ENCODE results near the gene RALA. TPM values are rescaled to one million over a fixed set of nuclear protein-coding genes. Genes with fewer than 3 reads are reported as not detected.

The RALA gene
- total and polyA plus RNA-seq, 10 of the 15 experiments (the other 5 are each of a cell fraction or from before 2014, with no cell fraction given), result 7.5 to 53.3 (median 23.1) TPM

- RAD21 ChIA-PET (ENCODE audit: unreplicated experiment), result interaction anchor here (0.9 kb wide), 1 partner anchor 10 kb away, joined by 3 read pairs; no protein-coding TSS in a partner anchor
- in situ Hi-C loops (cut with MboI), result no loop called here
- no peaks in the 10 kb centered on the region; the same call in 1 of the 2 replicates for H3K79me2 ChIP-seq (ENCODE audit: control insufficient read depth, insufficient read depth, low read length)
- TF ChIP-seq SREBF2 (IDR thresholded peaks at IDR 0.05; ENCODE audit: low read length) (no peak), NFXL1 (IDR thresholded peaks at IDR 0.05; ENCODE audit: borderline replicate concordance) (no peak), BCLAF1 (IDR thresholded peaks at IDR 0.05) (no peak), ZNF274 (IDR thresholded peaks at IDR 0.05; ENCODE audit: insufficient read depth, insufficient read length) (no peak), IKZF2 (IDR thresholded peaks at IDR 0.05) (no peak), ZZZ3 (IDR thresholded peaks at IDR 0.05; ENCODE audit: control insufficient read depth, insufficient read length, low read depth) (no peak), ATF2 (IDR thresholded peaks at IDR 0.05; ENCODE audit: low read length) (no peak), SREBF1 (IDR thresholded peaks at IDR 0.05; ENCODE audit: low read length) (no peak), STAT3 (IDR thresholded peaks at IDR 0.05; ENCODE audit: low read depth, low read length) (no peak), MTA3 (IDR thresholded peaks at IDR 0.05; ENCODE audit: borderline replicate concordance, low read length) (no peak), EZH2 (IDR thresholded peaks at IDR 0.05; ENCODE audit: borderline replicate concordance, control insufficient read depth, low read depth, low read length) (no peak), NFIC (IDR thresholded peaks at IDR 0.05; ENCODE audit: low read depth, low read length) (no peak), IRF5 (IDR thresholded peaks at IDR 0.05; ENCODE audit: borderline replicate concordance) (no peak), NRF1 (conservative IDR thresholded peaks at IDR 0.05; ENCODE audit: low read depth, low read length) (no peak), SP1 (IDR thresholded peaks at IDR 0.05; ENCODE audit: low read depth, low read length) (no peak), MLLT1 (IDR thresholded peaks at IDR 0.05) (no peak), E2F4 (IDR thresholded peaks at IDR 0.05; ENCODE audit: low read depth, low read length) (no peak), SPI1 (IDR thresholded peaks at IDR 0.05; ENCODE audit: borderline replicate concordance, insufficient read depth, low read depth, low read length) (no peak)
Measured at GRCh38 chr7:39674406-39674805, 51.0 kb downstream of the RALA start.

More at GRCh38 chr7:39674406-39674805, 51.0 kb downstream of the RALA start:
- WGBS (ENCODE audit: insufficient coverage, insufficient replicate concordance, low lambda C conversion rate, missing lambda C conversion rate), result 95% methylated on average over 1 of the region's 1 CpG
- Histone ChIP-seq H3K9me3 (replicated peaks; ENCODE audit: control insufficient read depth, insufficient read depth, low read length) (peaks cover 4% of the 10 kb centered on the region; the same call in 2 of the 3 replicates), H3K9ac (ENCODE audit: control insufficient read depth, insufficient read depth, low read length) (no peak overlapping the region), H3K4me3 (no peak overlapping the region), H3K36me3 (ENCODE audit: control insufficient read depth in 2 of 2, insufficient read depth in 2 of 2, low read length in 1 of 2) (no peaks in the 10 kb centered on the region), H3K4me1 (ENCODE audit: control insufficient read depth, insufficient read depth, low read length) (0 out of 2 replicates have a peak, but pooled peaks cover 4% of the 10 kb centered on the region), H2AFZ (ENCODE audit: control insufficient read depth, low read depth, low read length) (no peak overlapping the region), H3K27me3 (replicated peaks in 1 of 2; ENCODE audit: control insufficient read depth in 2 of 2, insufficient read depth in 2 of 2, low read length in 1 of 2) (no peaks in the 10 kb centered on the region), H3K27ac (ENCODE audit: control insufficient read depth, insufficient read depth) (no peak overlapping the region), H4K20me1 (ENCODE audit: control insufficient read depth, insufficient read depth) (no peaks in the 10 kb centered on the region), H3K4me2 (ENCODE audit: control insufficient read depth, insufficient read depth) (no peak overlapping the region)
- ChIA-PET SMC1A (ENCODE audit: uncharacterized antibody, unreplicated experiment) (interaction anchor here (0.9 kb wide), 1 partner anchor 27 kb away, joined by 3 read pairs; no protein-coding TSS in a partner anchor), POLR2A (no interaction called here), CTCF (no interaction called here)
- intact Hi-C loops (cut with micrococcal nuclease; ENCODE audit: unreplicated experiment), result no loop called here
- FAIRE-seq (no peak), ATAC-seq (no peak), DNase-seq (ENCODE audit: low read depth, low spot score) (no peak)
- BruUV-seq (replicated peaks), result no TSS peak
